Lower leg skin (tissue), 3 donors: ENCODE results near the gene PPP1R11.

Experiments
- CTCF ChIP-seq, 3 donors: fragments of 450-650 bp; IDR thresholded peaks; one replicate each; pipeline ENCODE4 v1.5.1; 2016; ENCODE audit warnings: antibody characterized with exemption in 3 of 3, mild to moderate bottlenecking in 3 of 3, moderate library complexity in 2 of 3
- POLR2A ChIP-seq, 2 donors: fragments of 450-650 bp; IDR thresholded peaks; one replicate each; pipeline ENCODE4 v1.6.1; 2016 to 2017; ENCODE audit warnings: antibody characterized with exemption in 2 of 2, mild to moderate bottlenecking in 1 of 2, moderate library complexity in 1 of 2

GRCh38 chr6:30093951-30094661, 27.1 kb downstream of the PPP1R11 start:
- no peak for TF ChIP-seq POLR2A (IDR thresholded peaks at IDR 0.05)
- TF ChIP-seq CTCF (IDR thresholded peaks at IDR 0.05) = no peak
